RCC 7860 (cell line): ENCODE measurements around the gene LAMP1.
"Not testable (repeated sequence)": the region's sequence is repeated elsewhere in the genome, so short reads cannot be mapped to it uniquely, and the experiment has no call there.

Experiments
- DNase-seq: peaks from one replicate; pipeline ENCODE4 v3.0.0-alpha.2; 2015; ENCODE audit warnings: low spot score
- FAIRE-seq: peaks from 2 replicates; lab custom pipeline; 2012; peaks lifted over from hg19 to GRCh38; lab: Jason Lieb, UNC

Gene LAMP1

DNA sequence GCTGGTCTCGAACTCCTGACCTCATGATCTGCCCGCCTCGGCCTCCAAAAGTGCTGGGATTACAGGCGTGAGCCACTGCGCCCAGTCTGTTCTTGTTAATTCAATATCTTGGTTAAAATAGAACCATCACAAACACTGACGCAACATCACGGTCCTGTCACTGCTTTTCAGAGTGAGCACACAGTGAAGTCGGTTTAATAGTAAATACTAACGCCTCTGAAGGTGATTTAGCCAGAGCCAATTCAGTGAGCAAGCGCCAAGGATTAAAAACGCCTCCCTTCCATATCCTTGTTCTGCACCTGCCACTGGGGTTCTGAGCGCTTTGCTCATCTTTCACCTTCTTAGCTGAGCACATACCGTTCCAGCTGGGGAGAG, 30.3 kb downstream of the LAMP1 start:
- FAIRE-seq, result no peak
- no peak for DNase-seq

DNA sequence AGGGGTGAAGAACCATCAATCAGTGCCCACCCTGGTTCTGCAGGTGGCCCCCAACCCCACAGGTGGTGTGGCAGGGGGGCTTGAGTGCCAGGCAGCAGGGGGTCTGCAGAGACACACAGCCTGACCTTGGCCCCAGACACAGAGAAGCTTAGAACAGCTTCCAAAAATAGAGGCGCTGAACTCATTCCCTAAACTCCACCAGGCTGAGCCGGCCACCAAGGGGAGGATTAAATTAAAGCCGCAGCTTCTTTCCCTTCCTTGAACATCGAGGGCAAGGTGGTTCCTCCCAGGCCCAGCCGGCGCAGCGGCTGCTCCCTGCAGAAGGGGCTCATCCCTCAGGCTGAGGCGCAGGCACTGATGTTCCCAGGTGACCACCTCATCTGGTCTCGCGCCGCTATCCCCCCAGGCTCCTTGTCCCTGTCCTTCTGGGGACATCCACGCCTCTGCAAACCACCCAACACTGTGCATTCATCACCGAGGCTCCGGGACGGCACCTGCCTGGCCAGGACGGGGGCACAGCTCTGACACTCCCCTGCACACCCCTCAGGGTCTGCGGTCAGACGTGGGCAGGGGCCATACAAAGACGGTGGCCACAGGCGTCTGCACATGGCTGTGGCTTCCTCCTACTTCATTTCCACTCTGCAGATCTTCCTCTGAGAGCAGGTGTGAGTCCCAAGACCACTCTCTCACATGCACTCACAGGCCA, 30.9 kb downstream of the LAMP1 start:
- DNase-seq (no peak), FAIRE-seq (no peak)

- no peak for FAIRE-seq
Observed at GRCh38 chr13:113328851-113329250, 31.8 kb downstream of the LAMP1 start.

GRCh38 chr13:113329656-113330312, 32.7 kb downstream of the LAMP1 start:
- FAIRE-seq, result no peak
- no peak for DNase-seq

More at GRCh38 chr13:113328851-113329250, 31.8 kb downstream of the LAMP1 start:
- no peak for DNase-seq

- FAIRE-seq, result no peak
Observed at GRCh38 chr13:113332615-113333014, 35.6 kb downstream of the LAMP1 start.

DNA sequence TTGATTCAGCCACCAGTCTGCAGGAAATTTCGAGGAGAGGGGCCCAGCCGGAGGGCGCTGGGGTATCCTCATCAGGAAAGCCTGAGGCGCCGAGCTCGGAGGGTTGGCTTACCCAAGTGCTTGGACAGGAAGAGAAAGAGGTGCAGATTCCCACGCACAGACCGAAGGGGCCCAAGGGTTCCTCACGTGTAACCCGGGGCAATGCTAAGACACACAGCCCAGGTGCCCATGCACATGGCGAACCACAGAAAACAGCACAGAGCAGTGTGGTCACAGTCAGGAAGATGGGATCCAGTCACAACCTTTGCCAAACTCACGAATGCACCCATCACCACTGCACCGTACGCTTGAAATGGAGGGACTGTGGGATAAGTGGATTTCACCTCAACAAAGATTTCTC, 36.0 kb downstream of the LAMP1 start:
- DNase-seq (no peak), FAIRE-seq (no peak)

More at GRCh38 chr13:113332615-113333014, 35.6 kb downstream of the LAMP1 start:
- DNase-seq, result no peak

DNA sequence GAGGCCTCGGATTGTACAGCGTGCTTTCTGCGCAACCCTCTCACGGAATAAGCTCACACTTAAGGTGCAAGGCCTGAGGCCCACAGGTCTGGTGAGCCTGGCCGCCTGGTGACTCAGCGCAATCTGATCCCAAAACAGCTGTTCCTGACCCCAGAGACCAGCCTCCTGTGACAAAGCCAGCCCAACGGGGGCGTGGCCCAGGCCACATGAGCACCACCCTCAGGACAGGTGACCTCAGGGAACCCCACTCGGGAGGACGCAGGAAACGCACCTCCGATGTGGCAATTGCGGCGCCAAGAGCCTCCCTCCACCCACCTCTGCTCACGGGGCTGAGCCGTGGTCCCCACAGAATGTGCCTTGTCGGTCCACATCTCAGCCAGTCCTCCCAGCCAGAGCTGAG, 40.5 kb downstream of the LAMP1 start:
- FAIRE-seq (no peak), DNase-seq (no peak)

GRCh38 chr13:113337976-113338375, 40.9 kb downstream of the LAMP1 start:
- no peak for FAIRE-seq
- DNase-seq, result no peak

DNA sequence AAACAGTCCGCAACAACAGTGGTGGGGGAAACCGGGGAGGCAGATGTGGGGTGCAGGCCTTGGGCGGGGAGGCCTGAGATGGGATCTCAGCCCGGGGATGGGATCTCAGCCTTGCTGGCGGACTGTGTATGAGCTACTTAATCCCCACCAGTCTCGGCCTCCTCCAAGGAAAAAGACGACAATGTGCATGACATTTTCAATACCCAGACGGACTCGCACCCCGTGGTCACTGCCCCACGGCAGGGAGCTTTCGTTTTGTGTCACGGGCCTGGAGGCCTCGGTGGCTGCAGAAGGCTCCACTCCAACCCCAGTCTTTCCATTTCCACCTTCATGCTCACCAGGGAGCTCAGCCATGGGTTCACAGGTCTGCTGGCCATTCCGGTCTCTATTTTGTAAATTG, 41.4 kb downstream of the LAMP1 start:
- DNase-seq (no peak), FAIRE-seq (no peak)

- peak; percentile 11 for FAIRE-seq
- DNase-seq, result peak; percentile 66
Observed at GRCh38 chr13:113342820-113343691, 46.0 kb downstream of the LAMP1 start.

DNA sequence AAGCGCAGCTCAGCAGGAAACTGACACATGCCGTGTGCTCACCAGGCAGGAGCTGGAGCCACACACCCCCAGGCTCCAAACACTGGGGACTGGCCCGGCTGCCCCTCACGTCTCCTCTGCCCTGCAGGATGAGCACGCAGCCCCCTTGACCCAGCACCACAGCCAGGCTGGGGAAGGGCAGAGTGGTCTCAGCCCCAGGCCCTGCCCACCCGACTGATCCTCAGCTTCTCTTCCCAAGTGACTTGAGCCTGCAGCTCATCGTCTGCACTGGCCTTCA, 46.6 kb downstream of the LAMP1 start:
- DNase-seq (no peak), FAIRE-seq (no peak)

DNA sequence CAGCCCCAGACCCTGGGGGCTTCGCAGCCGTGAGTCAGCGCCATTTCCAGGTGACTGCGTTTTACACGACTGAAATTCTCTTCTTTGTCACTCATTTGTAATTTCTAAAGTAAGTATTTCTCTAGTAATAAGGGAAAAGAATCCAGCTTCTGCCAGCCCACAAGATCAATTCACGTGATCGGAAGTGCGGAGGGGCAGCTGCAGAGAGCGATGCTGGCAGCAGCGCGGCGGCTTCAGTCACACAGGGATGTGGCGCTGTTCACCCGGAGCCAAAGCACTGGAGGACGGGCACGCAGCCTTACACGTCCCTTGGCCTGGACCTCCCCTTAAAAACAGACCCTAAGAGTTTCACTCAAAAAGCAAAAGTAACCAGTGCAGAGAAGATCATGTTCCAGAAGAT, 48.4 kb downstream of the LAMP1 start:
- no peak for DNase-seq
- FAIRE-seq, result no peak

GRCh38 chr13:113347736-113348225, 50.7 kb downstream of the LAMP1 start:
- FAIRE-seq, DNase-seq: not testable (repeated sequence)

- DNase-seq (no peak), FAIRE-seq (no peak)
Observed at GRCh38 chr13:113348591-113348990, 51.6 kb downstream of the LAMP1 start.

GRCh38 chr13:113349050-113349449, 52.0 kb downstream of the LAMP1 start:
- no peak for FAIRE-seq
- no peak for DNase-seq

GRCh38 chr13:113349491-113349890, 52.5 kb downstream of the LAMP1 start:
- FAIRE-seq, result no peak
- no peak for DNase-seq

DNA sequence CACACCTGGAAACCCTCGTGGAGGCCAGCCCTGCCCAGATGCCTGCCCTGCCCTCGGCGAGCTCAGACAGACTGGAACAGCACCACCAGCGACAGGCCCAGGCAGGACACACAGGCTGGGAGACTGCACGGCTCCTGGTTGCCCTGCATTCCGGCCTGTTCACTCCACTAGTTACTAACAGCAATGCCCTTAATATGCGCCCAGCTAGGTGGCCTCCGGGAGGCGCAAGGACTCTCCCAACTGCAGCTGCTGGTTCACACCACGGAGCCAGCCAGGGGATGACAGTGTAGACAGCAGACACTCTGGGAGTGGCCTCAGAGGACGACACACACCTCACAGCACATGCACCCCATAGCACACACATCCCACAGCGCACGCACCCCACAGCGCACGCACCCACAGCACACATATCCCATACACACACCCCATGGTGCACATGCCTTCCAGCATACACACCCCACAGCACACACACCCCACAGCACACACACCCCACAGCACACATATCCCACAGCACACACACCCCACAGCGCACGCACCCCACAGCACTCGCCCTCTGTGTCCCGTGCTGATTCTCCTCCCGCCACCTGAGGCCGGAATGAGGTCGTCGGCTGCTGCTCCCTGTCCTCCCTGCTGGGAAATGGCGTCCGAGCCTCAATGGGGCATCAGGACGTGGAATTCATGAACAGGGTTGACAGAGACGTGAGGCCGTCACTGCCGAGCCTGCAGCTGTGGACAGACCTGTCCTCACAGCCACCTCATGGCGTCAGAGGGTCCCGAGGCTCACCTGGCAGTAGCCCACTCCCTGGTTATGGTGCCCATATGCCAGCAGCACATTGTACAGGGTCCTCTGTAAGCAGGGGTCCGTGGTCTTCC, 53.3 kb downstream of the LAMP1 start:
- DNase-seq (no peak), FAIRE-seq (no peak)

- no peak for DNase-seq
- FAIRE-seq, result no peak
Observed at GRCh38 chr13:113350938-113351335, 53.9 kb downstream of the LAMP1 start.

GRCh38 chr13:113351514-113352026, 54.5 kb downstream of the LAMP1 start:
- DNase-seq (no peak), FAIRE-seq (no peak)

DNA sequence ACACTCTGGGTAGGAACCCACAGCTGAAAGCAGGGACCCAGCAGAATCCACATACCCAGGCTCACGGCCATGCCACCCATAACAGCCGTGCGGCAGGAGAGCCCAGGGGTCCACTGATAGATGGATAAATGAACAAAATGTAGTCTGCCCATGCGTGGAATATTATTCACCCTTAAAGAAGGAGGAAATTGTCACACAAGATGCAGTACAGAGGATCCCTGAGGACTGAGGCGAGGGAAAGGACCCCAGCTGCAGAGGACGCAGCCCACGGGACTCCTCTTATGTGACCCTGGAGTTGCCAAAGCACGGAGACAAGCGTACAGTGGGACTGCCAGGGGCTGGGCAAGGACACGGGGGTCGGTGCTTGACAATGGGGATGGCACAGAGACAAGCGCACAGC, 56.2 kb downstream of the LAMP1 start:
- FAIRE-seq (no peak), DNase-seq (no peak)
